BLaER1 treated with 17β-estradiol and CSF1 and Interleukin-3, amounts not matched to agents 10 nM and 100 nM (cell line): ENCODE data around the gene PANK4.
"Not testable (repeated sequence)": the region's sequence is repeated elsewhere in the genome, so short reads cannot be mapped to it uniquely, and the experiment has no call there.

Experiments used
- H3K27ac ChIP-seq, 11 experiments: shearing (Covaris generic); formaldehyde crosslinking; 2 replicates each; pipeline ENCODE4 v1.8.1; 2022
- H3K27me3 ChIP-seq, 11 experiments: shearing (Covaris generic); formaldehyde crosslinking; 2 replicates each; pipeline ENCODE4 v1.8.1; 2022
- H3K36me3 ChIP-seq, 11 experiments: shearing (Covaris generic); formaldehyde crosslinking; 2 replicates each; pipeline ENCODE4 v1.8.1; 2022
- H3K4me1 ChIP-seq, 10 experiments: shearing (Covaris generic); formaldehyde crosslinking; 2 replicates each; pipeline ENCODE4 v1.8.1; 2022
- H3K4me2 ChIP-seq, 11 experiments: shearing (Covaris generic); formaldehyde crosslinking; 2 replicates each; pipeline ENCODE4 v1.8.1; 2022
- H3K4me3 ChIP-seq, 10 experiments: shearing (Covaris generic); formaldehyde crosslinking; 2 replicates each; pipeline ENCODE4 v1.8.1; 2022
- H3K9ac ChIP-seq, 11 experiments: shearing (Covaris generic); formaldehyde crosslinking; 2 replicates each; pipeline ENCODE4 v1.8.1; 2022
- H3K9me3 ChIP-seq, 11 experiments: shearing (Covaris generic); formaldehyde crosslinking; replicated peaks in 1 of 11; 2 replicates each; pipeline ENCODE4 v1.8.1; 2022
- H4K20me1 ChIP-seq, 11 experiments: shearing (Covaris generic); formaldehyde crosslinking; 2 replicates each; pipeline ENCODE4 v1.8.1; 2022
- Cebpa-rat ChIP-seq, 11 experiments: shearing (Covaris generic); IDR thresholded peaks; 2 replicates each; pipeline ENCODE4 v1.8.1; 2022

Gene PANK4

DNA sequence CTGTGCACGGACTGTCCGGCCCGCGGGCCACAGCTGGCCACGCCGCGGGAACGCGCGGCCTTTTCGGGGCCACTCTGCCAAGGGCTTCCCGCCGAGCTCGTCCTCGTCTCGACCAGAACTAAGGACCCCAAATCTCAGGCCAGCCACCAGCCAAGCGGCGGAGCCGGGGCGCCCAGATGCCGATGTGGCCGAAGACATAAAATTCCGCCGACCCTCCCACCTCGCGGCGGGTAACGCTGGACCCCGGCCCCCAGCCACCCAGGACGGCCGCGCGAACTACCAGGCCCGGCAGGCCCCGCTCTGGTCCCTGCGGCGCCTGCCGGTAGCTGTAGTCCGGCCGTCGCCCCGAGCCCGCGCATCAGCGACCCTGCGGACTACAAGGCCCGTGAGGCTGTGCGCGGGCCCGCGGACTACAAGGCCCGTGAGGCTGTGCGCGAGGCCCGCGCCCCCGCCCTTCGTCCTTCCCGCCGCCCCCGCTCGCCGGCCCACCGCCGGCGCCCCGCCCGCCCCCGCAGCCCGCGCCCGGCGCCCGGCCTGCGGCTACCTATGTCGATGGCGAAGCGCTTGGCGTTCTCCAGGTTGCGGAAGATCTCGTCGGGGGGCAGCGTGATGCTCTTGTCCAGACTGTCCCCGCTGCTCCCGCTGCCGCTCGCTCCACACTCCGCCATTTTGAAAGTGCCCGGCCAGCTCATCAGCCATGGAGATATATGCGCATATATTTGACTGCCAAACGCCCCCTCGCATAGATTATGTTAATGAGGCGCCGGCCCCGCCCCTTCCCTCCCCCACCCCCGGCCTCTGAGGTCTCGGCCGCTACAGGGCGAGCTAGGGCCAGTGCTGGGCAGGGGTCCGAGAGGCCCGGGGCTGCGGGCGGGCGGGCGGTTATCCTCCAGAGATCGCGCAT lies at the start of gene PANK4:
Gene PANK4 (minus strand): TSS at position 677 of the 904 bp plus-strand sequence. CDS start 9 bp downstream, at position 668.
- H3K4me1 ChIP-seq: peaks cover 42 to 81% (median 74%) of the 10 kb centered on the region in 10 experiments
- peak within 1 kb of the TSS; percentile 80 to 95 (median 90) for H3K9ac ChIP-seq
- peak within 1 kb of the TSS; percentile 93 to 100 (median 98) for H3K4me2 ChIP-seq
- peaks cover 48 to 93% (median 88%) of the 10 kb centered on the region in 11 experiments for H4K20me1 ChIP-seq
- peak within 1 kb of the TSS; percentile 32 to 84 (median 79); a peak in 21 of 22 replicates for H3K27ac ChIP-seq
- peak within 1 kb of the TSS; percentile 85 to 100 (median 92) for H3K4me3 ChIP-seq
- peaks cover 45 to 46% (median 46%) of the 10 kb centered on the region in 11 experiments for H3K27me3 ChIP-seq
- TF ChIP-seq Cebpa-rat (IDR thresholded peaks at IDR 0.05): no peak
- H3K36me3 ChIP-seq: peaks cover 2 to 21% (median 6%) of the 10 kb centered on the region in 11 experiments; a peak in 21 of 22 replicates
- no peaks in the 10 kb centered on the region for H3K9me3 ChIP-seq

DNA sequence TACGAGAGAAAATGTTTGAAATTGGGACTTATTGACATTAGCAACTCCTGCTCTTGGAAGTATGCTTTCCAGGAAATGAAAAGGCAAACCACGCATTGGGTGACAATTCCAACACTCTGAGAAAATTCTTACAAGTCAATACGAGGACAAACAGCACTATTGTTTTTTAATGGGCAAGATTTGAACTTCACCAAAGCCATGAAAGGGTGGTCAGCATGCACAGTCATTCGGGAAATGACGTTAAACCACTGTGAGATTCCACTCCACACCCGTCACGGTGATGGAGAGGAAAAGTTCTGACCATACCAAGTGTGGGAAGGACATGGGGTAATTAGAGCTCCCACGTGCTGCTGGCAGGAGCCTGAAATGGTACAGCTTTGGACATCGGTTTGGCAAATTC lies 48.0 kb upstream of the PANK4 start:
- Histone ChIP-seq H3K4me3 (no peak overlapping the region), H3K27me3 (no peaks in the 10 kb centered on the region), H3K4me1 (peaks cover 58 to 100% (median 62%) of the 10 kb centered on the region in 10 experiments), H3K27ac (peak overlapping the region in 3 of 11 experiments; percentile 51 to 80 (median 80); a peak in 5 of 22 replicates), H3K36me3 (no peaks in the 10 kb centered on the region), H4K20me1 (no peaks in the 10 kb centered on the region), H3K4me2 (peak overlapping the region in 3 of 11 experiments; percentile 43 to 65 (median 46); a peak in 5 of 22 replicates), H3K9ac (peak overlapping the region in 1 of 11 experiments; percentile 20; a peak in 1 of 22 replicates), H3K9me3 (peaks cover 12 to 46% (median 17%) of the 10 kb centered on the region in 11 experiments)
- TF ChIP-seq Cebpa-rat (IDR thresholded peaks at IDR 0.05): no peak

DNA sequence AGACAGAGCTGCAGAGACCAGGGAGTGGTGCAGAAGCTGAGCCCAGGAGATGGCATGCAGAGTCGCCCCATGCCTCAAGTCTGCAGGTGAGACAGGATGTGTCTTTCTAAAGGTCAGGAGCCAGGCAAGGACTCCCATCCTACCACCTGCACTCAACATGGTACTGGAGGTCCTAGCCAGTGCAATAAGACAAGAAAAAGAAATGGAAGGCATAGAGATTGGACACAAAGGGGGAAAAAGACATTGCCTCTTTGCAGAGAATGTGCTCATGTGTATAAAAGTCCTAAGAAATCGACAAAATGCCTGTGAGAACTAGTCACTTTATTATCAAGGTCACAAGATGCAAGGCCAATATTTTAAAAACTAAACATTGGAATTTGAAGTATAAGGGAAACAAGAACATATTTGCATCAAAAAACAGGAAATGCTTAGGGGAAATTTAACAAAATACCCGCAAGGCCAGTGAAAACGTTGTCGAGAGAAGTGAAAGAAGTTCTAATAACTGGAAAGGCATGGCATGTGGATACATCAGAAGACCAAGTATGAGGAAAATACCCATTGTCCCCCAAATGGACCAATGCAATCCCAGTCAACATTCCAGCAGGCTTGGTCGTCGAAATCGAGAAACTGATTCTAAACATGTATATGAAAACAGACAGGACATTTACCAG lies 47.0 kb upstream of the PANK4 start:
- Histone ChIP-seq H3K27me3 (no peaks in the 10 kb centered on the region), H3K4me2 (peak overlapping the region in 3 of 11 experiments; percentile 43 to 73 (median 65); a peak in 5 of 22 replicates), H4K20me1 (no peaks in the 10 kb centered on the region), H3K4me1 (peaks cover 56 to 98% (median 61%) of the 10 kb centered on the region in 10 experiments), H3K27ac (peak overlapping the region in 3 of 11 experiments; percentile 51 to 80 (median 80); a peak in 6 of 22 replicates), H3K4me3 (no peak overlapping the region), H3K36me3 (no peaks in the 10 kb centered on the region), H3K9me3 (peaks cover 12 to 46% (median 17%) of the 10 kb centered on the region in 11 experiments), H3K9ac (peak overlapping the region in 1 of 11 experiments; percentile 21; a peak in 2 of 22 replicates)
- TF ChIP-seq Cebpa-rat (IDR thresholded peaks at IDR 0.05): no peak

DNA sequence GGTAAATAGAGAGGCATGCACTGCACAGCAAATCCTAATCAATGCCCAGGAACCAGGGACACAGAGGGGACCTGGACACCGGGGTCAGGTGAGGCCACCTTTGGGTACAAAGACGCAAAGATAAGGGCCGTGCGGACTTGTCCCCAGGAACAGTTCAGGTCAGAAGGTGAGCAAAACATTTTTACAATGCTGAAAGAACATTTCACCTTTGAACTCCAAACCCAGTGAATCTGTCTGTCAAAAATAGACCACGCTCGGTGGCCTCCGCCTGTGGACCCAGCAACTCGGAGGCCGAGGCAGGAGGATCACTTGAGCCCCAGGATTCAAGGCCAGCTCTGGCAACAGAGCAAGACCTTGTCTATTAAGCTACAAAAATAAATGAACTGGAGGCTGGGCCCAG lies 45.0 kb upstream of the PANK4 start:
- Histone ChIP-seq H3K27me3 (no peaks in the 10 kb centered on the region), H3K9me3 (peaks cover 12 to 46% (median 17%) of the 10 kb centered on the region in 11 experiments), H3K36me3 (no peaks in the 10 kb centered on the region), H3K4me2 (peak overlapping the region in 3 of 11 experiments; percentile 68 to 85 (median 73); a peak in 4 of 22 replicates), H3K27ac (peak overlapping the region in 2 of 11 experiments; percentile 54 to 73; a peak in 2 of 22 replicates), H3K9ac (no peak overlapping the region), H3K4me1 (peaks cover 36 to 88% (median 47%) of the 10 kb centered on the region in 10 experiments), H4K20me1 (no peaks in the 10 kb centered on the region), H3K4me3 (no peak overlapping the region)
- TF ChIP-seq Cebpa-rat (IDR thresholded peaks at IDR 0.05): no peak

DNA sequence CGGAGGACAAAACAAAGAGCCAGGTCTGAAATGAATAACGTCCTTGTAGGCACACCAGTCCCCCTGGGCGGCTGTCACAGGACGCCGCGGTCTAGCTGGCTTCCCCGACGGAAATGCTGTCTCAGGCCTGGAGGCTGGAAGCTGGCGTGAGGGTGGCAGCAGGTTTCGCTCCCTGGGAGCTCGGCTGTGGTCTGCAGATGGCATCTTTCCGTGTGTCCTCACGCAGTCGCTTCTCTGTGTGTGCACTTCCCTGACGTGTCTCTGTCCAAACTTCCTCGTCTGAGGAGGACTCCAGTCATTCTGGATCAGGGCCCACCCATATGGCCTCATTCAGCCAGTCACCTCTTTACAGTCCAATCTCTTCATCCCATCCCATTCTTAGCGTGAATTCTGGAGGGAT lies 43.9 kb upstream of the PANK4 start:
- no peaks in the 10 kb centered on the region for H3K36me3 ChIP-seq
- peak overlapping the region; percentile 68 to 85 (median 72) for H3K4me2 ChIP-seq
- peak overlapping the region in 10 of 11 experiments; percentile 0 to 73 (median 48); a peak in 12 of 22 replicates for H3K27ac ChIP-seq
- peaks cover 30 to 88% (median 47%) of the 10 kb centered on the region in 10 experiments for H3K4me1 ChIP-seq
- no peak for TF ChIP-seq Cebpa-rat (IDR thresholded peaks at IDR 0.05)
- H3K9ac ChIP-seq: peak overlapping the region in 10 of 11 experiments; percentile 1 to 64 (median 30); a peak in 9 of 22 replicates
- peaks cover 12 to 46% (median 17%) of the 10 kb centered on the region in 11 experiments for H3K9me3 ChIP-seq
- no peaks in the 10 kb centered on the region for H3K27me3 ChIP-seq
- peaks cover 0 to 3% (median 0%) of the 10 kb centered on the region in 11 experiments; a peak in 1 of 22 replicates for H4K20me1 ChIP-seq
- no peak overlapping the region for H3K4me3 ChIP-seq

DNA sequence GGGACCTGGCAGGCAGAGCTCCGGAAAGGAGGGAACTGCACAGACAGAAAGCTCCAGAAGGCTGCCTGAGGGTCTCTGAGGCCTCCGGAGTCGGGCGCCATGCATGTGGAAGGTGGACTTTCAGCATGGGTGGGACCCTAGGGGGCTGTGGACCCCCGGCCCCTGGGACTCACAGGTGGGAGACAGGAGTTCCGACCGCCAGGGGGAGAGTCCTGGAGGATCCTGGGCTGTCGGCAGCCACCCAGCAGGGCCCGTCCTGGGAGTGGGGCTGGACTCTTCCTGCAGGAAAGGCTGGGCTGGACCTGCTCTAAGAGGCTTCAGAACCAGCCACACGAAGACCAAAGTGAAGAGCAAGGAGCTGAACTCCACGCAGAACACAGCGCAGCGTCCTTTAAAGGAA lies 43.3 kb upstream of the PANK4 start:
- H3K27me3 ChIP-seq, H4K20me1 ChIP-seq, H3K36me3 ChIP-seq: not testable (repeated sequence)
- Histone ChIP-seq H3K27ac (peak overlapping the region; percentile 0 to 73 (median 47); a peak in 14 of 22 replicates), H3K9ac (peak overlapping the region in 10 of 11 experiments; percentile 1 to 64 (median 30); a peak in 9 of 22 replicates), H3K4me1 (peaks cover 33 to 88% (median 50%) of the 10 kb centered on the region in 10 experiments), H3K4me3 (peak overlapping the region in 1 of 10 experiments; percentile 21; a peak in 1 of 20 replicates), H3K9me3 (peaks cover 12 to 46% (median 17%) of the 10 kb centered on the region in 11 experiments), H3K4me2 (peak overlapping the region; percentile 68 to 85 (median 72))

DNA sequence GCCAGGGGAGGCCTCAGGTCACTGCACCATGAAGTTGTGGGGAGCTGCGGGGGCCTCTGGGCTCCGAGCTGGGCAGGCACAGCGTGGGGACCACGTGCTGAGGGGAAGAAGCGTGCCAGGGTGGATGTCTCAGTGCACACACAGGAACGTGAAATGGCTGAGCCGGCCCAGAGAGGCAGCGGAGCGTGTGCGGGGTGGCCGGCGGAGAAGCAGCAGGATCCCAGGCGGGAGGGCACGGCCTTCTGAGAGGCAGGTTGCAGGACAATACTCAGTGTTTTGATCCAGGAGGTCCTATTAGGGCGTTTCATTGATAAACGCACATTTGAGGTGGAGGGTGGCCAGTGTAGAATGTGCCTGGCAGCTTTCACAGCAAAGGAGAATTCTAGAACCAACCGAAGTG lies 42.7 kb upstream of the PANK4 start:
- Histone ChIP-seq H4K20me1 (peaks cover 0 to 8% (median 0%) of the 10 kb centered on the region in 11 experiments; a peak in 4 of 22 replicates), H3K27me3 (no peaks in the 10 kb centered on the region), H3K4me1 (peaks cover 40 to 88% (median 54%) of the 10 kb centered on the region in 10 experiments)

DNA sequence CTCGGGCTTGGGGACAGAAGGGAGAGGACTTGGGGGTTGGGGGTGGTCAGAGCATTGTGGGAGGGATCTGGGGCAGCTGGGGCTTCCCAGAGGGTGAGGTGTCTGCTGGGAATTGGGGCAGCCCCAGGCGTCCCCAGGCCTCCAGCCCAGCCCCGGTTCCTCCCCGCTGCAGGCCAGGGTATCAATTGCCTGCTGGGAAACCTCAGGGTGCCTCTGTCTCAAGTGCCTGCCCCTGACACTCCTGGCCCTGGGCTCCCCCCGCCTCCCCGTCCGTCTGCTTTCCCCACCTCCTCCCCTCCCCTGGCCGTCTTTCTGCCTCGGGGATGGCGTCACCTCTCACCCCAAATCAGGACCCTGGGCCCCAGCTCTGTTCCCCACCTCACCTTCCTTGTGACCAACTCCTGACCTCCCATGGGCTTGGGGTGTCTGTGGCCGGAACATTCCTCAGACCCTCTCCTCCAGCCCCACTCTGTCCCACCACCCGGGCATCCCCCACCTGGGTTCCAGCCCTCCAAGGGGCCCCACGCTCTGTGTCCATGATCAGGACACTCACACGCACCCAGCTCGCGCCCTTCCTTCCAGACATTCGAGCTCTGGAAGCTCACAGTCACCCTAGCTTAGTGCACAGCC lies 41.9 kb upstream of the PANK4 start:
- H3K27me3 ChIP-seq, H3K4me3 ChIP-seq: not testable (repeated sequence)

More for the DNA sequence above, 42.7 kb upstream of the PANK4 start:
- no peak overlapping the region for H3K4me3 ChIP-seq
- peak overlapping the region in 2 of 11 experiments; percentile 54 to 73; a peak in 4 of 22 replicates for H3K27ac ChIP-seq
- H3K9ac ChIP-seq: peak overlapping the region in 3 of 11 experiments; percentile 6 to 60 (median 9); a peak in 1 of 22 replicates
- peak overlapping the region; percentile 68 to 85 (median 72); a peak in 21 of 22 replicates for H3K4me2 ChIP-seq
- H3K36me3 ChIP-seq: peaks cover 0 to 4% (median 0%) of the 10 kb centered on the region in 11 experiments; a peak in 3 of 22 replicates
- TF ChIP-seq Cebpa-rat (IDR thresholded peaks at IDR 0.05): no peak
- H3K9me3 ChIP-seq: peaks cover 12 to 39% (median 14%) of the 10 kb centered on the region in 11 experiments

More for the DNA sequence above, 41.9 kb upstream of the PANK4 start:
- H3K4me1 ChIP-seq: peaks cover 47 to 90% (median 61%) of the 10 kb centered on the region in 10 experiments
- H3K9me3 ChIP-seq: peaks cover 5 to 32% (median 7%) of the 10 kb centered on the region in 11 experiments
- H4K20me1 ChIP-seq: peaks cover 0 to 15% (median 0%) of the 10 kb centered on the region in 11 experiments; a peak in 5 of 22 replicates
- H3K4me2 ChIP-seq: peak overlapping the region in 9 of 11 experiments; percentile 68 to 85 (median 72); a peak in 11 of 22 replicates
- H3K36me3 ChIP-seq: peaks cover 0 to 12% (median 0%) of the 10 kb centered on the region in 11 experiments; a peak in 5 of 22 replicates
- H3K9ac ChIP-seq, H3K27ac ChIP-seq: not testable (repeated sequence)
